ENCODE results near the gene FAM221B. TPM values are rescaled to one million over a fixed set of nuclear protein-coding genes. Genes with fewer than 3 reads are reported as not detected.
A peak's percentile ranks its signal among the peaks of the same experiment; 100 is the strongest.

Gene FAM221B
- total and polyA plus RNA-seq, 4 experiments from 2014 or later, result not detected

- H3K4me1 ChIP-seq (ENCODE audit: insufficient read depth, low read length), result no peaks in the 10 kb centered on the region
- Mint-ChIP-seq H3K4me3 (no peak overlapping the region), H3K4me1 (peaks cover 0 to 5% (median 3%) of the 10 kb centered on the region in 4 donors), H3K27me3 (no peaks in the 10 kb centered on the region), H3K36me3 (peaks cover 33 to 36% of the 10 kb centered on the region in 2 donors), H3K27ac (no peak overlapping the region), H3K9me3 (peaks cover 0 to 2% (median 0%) of the 10 kb centered on the region in 8 donors)
- H3K27me3 ChIP-seq (ENCODE audit: insufficient read depth, low read length), result no peaks in the 10 kb centered on the region
- CTCF ChIA-PET (ENCODE audit: partially characterized antibody), result interaction anchor here (1.2 kb wide), 1 partner anchor 9 kb away, joined by 6 read pairs; no protein-coding TSS in a partner anchor
- peaks cover 6% of the 10 kb centered on the region for H3K36me3 ChIP-seq (ENCODE audit: insufficient read depth, low read length)
- H3K4me3 ChIP-seq (ENCODE audit: low read length in 2 of 2), result no peak overlapping the region
- intact Hi-C loops (cut with micrococcal nuclease), result no loop called here
- POLR2A ChIA-PET (ENCODE audit: partially characterized antibody), result no interaction called here
- no peaks in the 10 kb centered on the region for H3K9me3 ChIP-seq (ENCODE audit: control insufficient read depth in 1 of 2, low read length in 2 of 2)
- no peak overlapping the region for H3K27ac ChIP-seq (ENCODE audit: low read depth, low read length)
- DNase-seq, result no peak
Measured at GRCh38 chr9:35781066-35781465, 47.5 kb downstream of the FAM221B start.

- no peak overlapping the region for H3K27ac Mint-ChIP-seq
- no peak overlapping the region for H3K4me3 Mint-ChIP-seq
Measured at GRCh38 chr9:35778496-35778895, 50.0 kb downstream of the FAM221B start.

GRCh38 chr9:35776018-35776417 is 52.5 kb downstream of the FAM221B start:
- no peaks in the 10 kb centered on the region for H3K36me3 ChIP-seq (ENCODE audit: insufficient read depth, low read length)
- no peaks in the 10 kb centered on the region for H3K4me1 ChIP-seq (ENCODE audit: insufficient read depth, low read length)
- DNase-seq, result no peak
- intact Hi-C loops (cut with micrococcal nuclease), result no loop called here
- no peaks in the 10 kb centered on the region for H3K9me3 Mint-ChIP-seq
- no peaks in the 10 kb centered on the region for H3K27me3 Mint-ChIP-seq
- peaks cover 11 to 16% of the 10 kb centered on the region in 2 donors for H3K36me3 Mint-ChIP-seq
- no peak overlapping the region for H3K4me3 ChIP-seq (ENCODE audit: low read length in 2 of 2)
- no peaks in the 10 kb centered on the region for H3K27me3 ChIP-seq (ENCODE audit: insufficient read depth, low read length)
- H3K4me1 Mint-ChIP-seq, result peaks cover 0 to 5% (median 4%) of the 10 kb centered on the region in 4 donors
- no peak overlapping the region for H3K4me3 Mint-ChIP-seq
- H3K27ac ChIP-seq (ENCODE audit: low read depth, low read length), result no peak overlapping the region
- ChIA-PET CTCF (ENCODE audit: partially characterized antibody) (interaction anchor here (1.0 to 2.1 kb wide), 4 partner anchors 14 to 82 kb away, joined by 3 to 5 read pairs (median 4); no protein-coding TSS in a partner anchor), POLR2A (ENCODE audit: partially characterized antibody) (no interaction called here)
- peak overlapping the region in 1 of 7 donors; percentile 70 for H3K27ac Mint-ChIP-seq
- no peaks in the 10 kb centered on the region for H3K9me3 ChIP-seq (ENCODE audit: control insufficient read depth in 1 of 2, low read length in 2 of 2)

More at GRCh38 chr9:35778496-35778895, 50.0 kb downstream of the FAM221B start:
- DNase-seq, result no peak
- intact Hi-C loops (cut with micrococcal nuclease), result no loop called here
- no peaks in the 10 kb centered on the region for H3K27me3 Mint-ChIP-seq
- ChIA-PET CTCF (ENCODE audit: partially characterized antibody) (interaction anchor here (2.2 kb wide), 1 partner anchor 12 kb away, joined by 11 read pairs; no protein-coding TSS in a partner anchor), POLR2A (ENCODE audit: partially characterized antibody) (no interaction called here)
- no peaks in the 10 kb centered on the region for H3K9me3 ChIP-seq (ENCODE audit: control insufficient read depth in 1 of 2, low read length in 2 of 2)
- H3K4me1 Mint-ChIP-seq, result peaks cover 0 to 5% (median 4%) of the 10 kb centered on the region in 4 donors
- H3K4me1 ChIP-seq (ENCODE audit: insufficient read depth, low read length), result no peaks in the 10 kb centered on the region
- peaks cover 3% of the 10 kb centered on the region for H3K36me3 ChIP-seq (ENCODE audit: insufficient read depth, low read length)
- H3K27ac ChIP-seq (ENCODE audit: low read depth, low read length), result no peak overlapping the region
- peaks cover 15 to 19% of the 10 kb centered on the region in 2 donors for H3K36me3 Mint-ChIP-seq
- H3K27me3 ChIP-seq (ENCODE audit: insufficient read depth, low read length), result no peaks in the 10 kb centered on the region
- peaks cover 0 to 2% (median 0%) of the 10 kb centered on the region in 8 donors for H3K9me3 Mint-ChIP-seq
- no peak overlapping the region for H3K4me3 ChIP-seq (ENCODE audit: low read length in 2 of 2)

GRCh38 chr9:35774907-35775635 is 53.5 kb downstream of the FAM221B start:
- intact Hi-C loops (cut with micrococcal nuclease), result no loop called here
- DNase-seq, result no peak
- Mint-ChIP-seq H3K9me3 (no peaks in the 10 kb centered on the region), H3K4me1 (peaks cover 0 to 5% (median 3%) of the 10 kb centered on the region in 4 donors), H3K4me3 (peak overlapping the region in 1 of 8 donors; percentile 18), H3K27me3 (no peaks in the 10 kb centered on the region), H3K27ac (peak overlapping the region in 3 of 7 donors; percentile 62 to 72 (median 69)), H3K36me3 (peaks cover 5 to 11% of the 10 kb centered on the region in 2 donors)
- peaks cover 3% of the 10 kb centered on the region for H3K4me1 ChIP-seq (ENCODE audit: insufficient read depth, low read length)
- H3K36me3 ChIP-seq (ENCODE audit: insufficient read depth, low read length), result no peaks in the 10 kb centered on the region
- H3K9me3 ChIP-seq (ENCODE audit: control insufficient read depth in 1 of 2, low read length in 2 of 2), result no peaks in the 10 kb centered on the region
- no peak overlapping the region for H3K27ac ChIP-seq (ENCODE audit: low read depth, low read length)
- CTCF ChIA-PET (ENCODE audit: partially characterized antibody), result interaction anchor here (0.7 to 2.1 kb wide), 6 partner anchors 15 to 108 kb away, joined by 3 to 5 read pairs (median 4); no protein-coding TSS in a partner anchor
- POLR2A ChIA-PET (ENCODE audit: partially characterized antibody), result no interaction called here
- no peak overlapping the region for H3K4me3 ChIP-seq (ENCODE audit: low read length in 2 of 2)
- no peaks in the 10 kb centered on the region for H3K27me3 ChIP-seq (ENCODE audit: insufficient read depth, low read length)

GRCh38 chr9:35771943-35772342 is 56.6 kb downstream of the FAM221B start:
- Histone ChIP-seq H3K4me3 (ENCODE audit: low read length in 2 of 2) (no peak overlapping the region), H3K9me3 (ENCODE audit: control insufficient read depth in 1 of 2, low read length in 2 of 2) (no peaks in the 10 kb centered on the region), H3K27me3 (ENCODE audit: insufficient read depth, low read length) (no peaks in the 10 kb centered on the region), H3K27ac (ENCODE audit: low read depth, low read length) (no peak overlapping the region), H3K36me3 (ENCODE audit: insufficient read depth, low read length) (no peaks in the 10 kb centered on the region), H3K4me1 (ENCODE audit: insufficient read depth, low read length) (peaks cover 3% of the 10 kb centered on the region)
- peaks cover 0 to 2% of the 10 kb centered on the region in 2 donors for H3K36me3 Mint-ChIP-seq
- no peak overlapping the region for H3K4me3 Mint-ChIP-seq
- H3K27me3 Mint-ChIP-seq, result no peaks in the 10 kb centered on the region
- no peak overlapping the region for H3K27ac Mint-ChIP-seq
- CTCF ChIA-PET (ENCODE audit: partially characterized antibody), result interaction anchor here (0.9 to 3.8 kb wide), 6 partner anchors 15 to 131 kb away, joined by 3 to 25 read pairs (median 3); partner anchors contain the start of gene ARHGEF39
- DNase-seq, result no peak
- H3K4me1 Mint-ChIP-seq, result peaks cover 0 to 10% (median 6%) of the 10 kb centered on the region in 4 donors
- no peaks in the 10 kb centered on the region for H3K9me3 Mint-ChIP-seq
- intact Hi-C loops (cut with micrococcal nuclease), result no loop called here
- POLR2A ChIA-PET (ENCODE audit: partially characterized antibody), result no interaction called here

- Mint-ChIP-seq H3K4me3 (no peak overlapping the region), H3K27me3 (no peaks in the 10 kb centered on the region), H3K27ac (no peak overlapping the region), H3K4me1 (peaks cover 0 to 10% (median 6%) of the 10 kb centered on the region in 4 donors), H3K9me3 (no peaks in the 10 kb centered on the region), H3K36me3 (peaks cover 0 to 2% of the 10 kb centered on the region in 2 donors)
- H3K36me3 ChIP-seq (ENCODE audit: insufficient read depth, low read length), result no peaks in the 10 kb centered on the region
- H3K9me3 ChIP-seq (ENCODE audit: control insufficient read depth in 1 of 2, low read length in 2 of 2), result no peaks in the 10 kb centered on the region
- no peak overlapping the region for H3K27ac ChIP-seq (ENCODE audit: low read depth, low read length)
- no peak for DNase-seq
- H3K27me3 ChIP-seq (ENCODE audit: insufficient read depth, low read length), result no peaks in the 10 kb centered on the region
- intact Hi-C loops (cut with micrococcal nuclease), result no loop called here
- peaks cover 3% of the 10 kb centered on the region for H3K4me1 ChIP-seq (ENCODE audit: insufficient read depth, low read length)
- ChIA-PET CTCF (ENCODE audit: partially characterized antibody) (interaction anchor here (0.7 to 3.8 kb wide), 5 partner anchors 15 to 132 kb away, joined by 3 to 25 read pairs (median 3); no protein-coding TSS in a partner anchor), POLR2A (ENCODE audit: partially characterized antibody) (interaction anchor here (0.8 kb wide), 1 partner anchor 40 kb away, joined by 3 read pairs; the partner anchor contains the start of gene TLN1)
- H3K4me3 ChIP-seq (ENCODE audit: low read length in 2 of 2), result no peak overlapping the region
Measured at GRCh38 chr9:35771534-35771933, 57.0 kb downstream of the FAM221B start.

GRCh38 chr9:35771075-35771433 is 57.5 kb downstream of the FAM221B start:
- Histone ChIP-seq H3K4me1 (ENCODE audit: insufficient read depth, low read length) (peaks cover 3% of the 10 kb centered on the region), H3K27ac (ENCODE audit: low read depth, low read length) (no peak overlapping the region), H3K36me3 (ENCODE audit: insufficient read depth, low read length) (no peaks in the 10 kb centered on the region), H3K27me3 (ENCODE audit: insufficient read depth, low read length) (no peaks in the 10 kb centered on the region), H3K9me3 (ENCODE audit: control insufficient read depth in 1 of 2, low read length in 2 of 2) (no peaks in the 10 kb centered on the region), H3K4me3 (ENCODE audit: low read length in 2 of 2) (no peak overlapping the region)
- H3K27me3 Mint-ChIP-seq, result no peaks in the 10 kb centered on the region
- intact Hi-C loops (cut with micrococcal nuclease), result no loop called here
- no peaks in the 10 kb centered on the region for H3K9me3 Mint-ChIP-seq
- H3K4me1 Mint-ChIP-seq, result peaks cover 1 to 14% (median 6%) of the 10 kb centered on the region in 4 donors
- H3K36me3 Mint-ChIP-seq, result peaks cover 0 to 2% of the 10 kb centered on the region in 2 donors
- H3K4me3 Mint-ChIP-seq, result no peak overlapping the region
- no peak overlapping the region for H3K27ac Mint-ChIP-seq
- ChIA-PET CTCF (ENCODE audit: partially characterized antibody) (interaction anchor here (0.7 to 3.8 kb wide), 4 partner anchors 15 to 56 kb away, joined by 3 to 25 read pairs (median 4); no protein-coding TSS in a partner anchor), POLR2A (ENCODE audit: partially characterized antibody) (interaction anchor here (0.8 kb wide), 1 partner anchor 39 kb away, joined by 3 read pairs; the partner anchor contains the start of gene TLN1)
- DNase-seq, result no peak

Measured in CD4-positive, alpha-beta memory T cell (primary cell).